GM06990 (cell line): ENCODE data around the gene CEP126.

Experiments
- DNase-seq: peaks from one replicate; pipeline ENCODE4 v3.0.0-alpha.2; 2011; ENCODE audit not compliant: insufficient read length; ENCODE audit errors: extremely low read depth
- H3K27me3 ChIP-seq: replicated peaks from 2 replicates; pipeline ENCODE4 v1.6.0; 2011; ENCODE audit warnings: low read length; ENCODE audit not compliant: control insufficient read depth, insufficient read depth
- H3K36me3 ChIP-seq: 2 replicates; pipeline ENCODE4 v1.5.1; 2011; ENCODE audit warnings: low read length; ENCODE audit not compliant: control insufficient read depth, insufficient read depth
- H3K4me3 ChIP-seq: replicated peaks from 2 replicates; pipeline ENCODE4 v1.5.1; 2011; ENCODE audit warnings: low read depth, mild to moderate bottlenecking, control low read depth, low read length
- CTCF ChIP-seq: IDR thresholded peaks from 2 replicates; pipeline ENCODE4 v1.5.1; 2011; ENCODE audit warnings: low read length, control low read depth, mild to moderate bottlenecking, inconsistent platforms; ENCODE audit not compliant: insufficient read depth, poor library complexity, severe bottlenecking

The CEP126 gene

GRCh38 chr11:102006835-102007566 is 92.2 kb downstream of the CEP126 start:
- Histone ChIP-seq H3K36me3 (no peaks in the 10 kb centered on the region), H3K4me3 (no peak overlapping the region), H3K27me3 (no peaks in the 10 kb centered on the region; the same call in 1 of the 2 replicates)
- no peak for DNase-seq
- TF ChIP-seq CTCF, result no peak

GRCh38 chr11:102007567-102008437 is 93.0 kb downstream of the CEP126 start:
- DNase-seq, result peak; percentile 15
- Histone ChIP-seq H3K4me3 (no peak overlapping the region), H3K27me3 (no peaks in the 10 kb centered on the region; the same call in 1 of the 2 replicates), H3K36me3 (no peaks in the 10 kb centered on the region)
- TF ChIP-seq CTCF, result peak; percentile 34

GRCh38 chr11:102010776-102011494 is 96.1 kb downstream of the CEP126 start:
- Histone ChIP-seq H3K27me3 (no peaks in the 10 kb centered on the region; the same call in 1 of the 2 replicates), H3K4me3 (no peak overlapping the region), H3K36me3 (no peaks in the 10 kb centered on the region)
- no peak for TF ChIP-seq CTCF
- no peak for DNase-seq

GRCh38 chr11:102012946-102013345 is 98.1 kb downstream of the CEP126 start:
- Histone ChIP-seq H3K36me3 (no peaks in the 10 kb centered on the region), H3K27me3 (no peaks in the 10 kb centered on the region; the same call in 1 of the 2 replicates), H3K4me3 (no peak overlapping the region)
- TF ChIP-seq CTCF, result no peak
- no peak for DNase-seq

- TF ChIP-seq CTCF, result no peak
- no peaks in the 10 kb centered on the region; the same call in 1 of the 2 replicates for H3K27me3 ChIP-seq
- no peak for DNase-seq
Observed at GRCh38 chr11:102014756-102015155, 99.9 kb downstream of the CEP126 start.

More at GRCh38 chr11:102014756-102015155, 99.9 kb downstream of the CEP126 start:
- Histone ChIP-seq H3K4me3 (no peak overlapping the region), H3K36me3 (no peaks in the 10 kb centered on the region)
